H1 (cell line): Measurements from ENCODE around the gene IYD. TPM values are rescaled to one million over a fixed set of nuclear protein-coding genes. Genes with fewer than 3 reads are reported as not detected.

Source experiments
- CTCF ChIA-PET: fragments of 300-600 bp; sonication (Branson Sonifier 250); formaldehyde crosslinking; loops from one replicate; lab custom pipeline; 2021; ENCODE audit not compliant: partially characterized antibody; lab: Charles Lee
- POLR2A ChIA-PET: fragments of 300-600 bp; sonication (Branson Sonifier 250); formaldehyde crosslinking; loops from one replicate; lab custom pipeline; 2021; ENCODE audit warnings: inconsistent platforms; ENCODE audit not compliant: partially characterized antibody; lab: Charles Lee
- DNase-seq, 2 experiments: peaks; one replicate each; pipeline versions ENCODE4 v3.0.0 to v3.0.0-alpha.2; 2010 to 2022; ENCODE audit warnings: low spot score in 2 of 2, low read depth in 1 of 2, mixed read lengths in 1 of 2
- FAIRE-seq: peaks from 2 replicates; lab custom pipeline; 2011; peaks lifted over from hg19 to GRCh38; lab: Jason Lieb, UNC
- H2AFZ ChIP-seq: 2 replicates; pipeline ENCODE4 v1.8.1; 2012; ENCODE audit warnings: low read length, inconsistent platforms
- H2AK5ac ChIP-seq: 2 replicates; pipeline ENCODE4 v1.6.1; 2013; ENCODE audit warnings: low read depth, low read length
- H2BK120ac ChIP-seq: replicated peaks from 2 replicates; pipeline ENCODE3; 2013; ENCODE audit warnings: low read depth, low read length, inconsistent platforms
- H2BK12ac ChIP-seq: 2 replicates; pipeline ENCODE4 v1.6.1; 2013; ENCODE audit warnings: low read depth, low read length
- H2BK15ac ChIP-seq: 2 replicates; pipeline ENCODE4 v1.6.1; 2013; ENCODE audit warnings: low read length
- H2BK20ac ChIP-seq: 2 replicates; pipeline ENCODE4 v1.6.1; 2013; ENCODE audit warnings: low read length
- H2BK5ac ChIP-seq: 2 replicates; pipeline ENCODE4 v1.6.1; 2013; ENCODE audit warnings: low read depth, low read length
- H3K14ac ChIP-seq: 2 replicates; pipeline ENCODE4 v1.6.1; 2013; ENCODE audit warnings: inconsistent platforms; ENCODE audit not compliant: insufficient read length
- H3K18ac ChIP-seq: 2 replicates; pipeline ENCODE4 v1.6.1; 2013; ENCODE audit warnings: low read length; ENCODE audit errors: extremely low read depth
- H3K23ac ChIP-seq: 2 replicates; pipeline ENCODE4 v1.6.1; 2013; ENCODE audit warnings: inconsistent platforms; ENCODE audit not compliant: insufficient read length
- H3K23me2 ChIP-seq: 2 replicates; pipeline ENCODE4 v1.6.1; 2013; ENCODE audit warnings: low read depth, low read length
- H3K27ac ChIP-seq: 2 replicates; pipeline ENCODE4 v1.6.1; 2011; ENCODE audit warnings: low read depth, low read length, inconsistent platforms
- H3K27me3 ChIP-seq, 4 experiments: replicated peaks in 1 of 4; 1 replicate in 1 of 4; 2 replicates in 3 of 4; pipeline versions ENCODE4 v1.6.1 to v1.8.1; 2011 to 2013; ENCODE audit warnings: low read length in 3 of 4, mild to moderate bottlenecking in 3 of 4, inconsistent platforms in 2 of 4, mixed read lengths in 2 of 4, moderate library complexity in 1 of 4; ENCODE audit not compliant: control insufficient read depth in 3 of 4, insufficient read depth in 3 of 4; ENCODE audit errors: extremely low read depth in 1 of 4
- H3K36me3 ChIP-seq, 4 experiments: 2 replicates each; pipeline versions ENCODE4 v1.6.1 to v1.8.1; 2011 to 2013; ENCODE audit warnings: mild to moderate bottlenecking in 4 of 4, low read length in 3 of 4, moderate library complexity in 2 of 4, control low read depth in 1 of 4, inconsistent platforms in 1 of 4; ENCODE audit not compliant: insufficient read depth in 4 of 4, control insufficient read depth in 2 of 4
- H3K4ac ChIP-seq: replicated peaks from 2 replicates; pipeline ENCODE3; 2013; ENCODE audit warnings: low read length, low read depth, mixed read lengths, inconsistent platforms; ENCODE audit not compliant: insufficient read length
- H3K4me1 ChIP-seq, 4 experiments: replicated peaks in 1 of 4; 1 replicate in 1 of 4; 2 replicates in 3 of 4; pipeline versions ENCODE4 v1.6.1 to v1.8.1; 2011 to 2013; ENCODE audit warnings: low read length in 3 of 4, inconsistent platforms in 2 of 4, mixed read lengths in 1 of 4; ENCODE audit not compliant: insufficient read depth in 4 of 4, control insufficient read depth in 3 of 4
- H3K4me2 ChIP-seq, 2 experiments: 2 replicates each; pipeline versions ENCODE4 v1.6.1 to v1.8.1; 2011 to 2013; ENCODE audit warnings: low read depth in 2 of 2, low read length in 2 of 2, control low read depth in 1 of 2, inconsistent platforms in 1 of 2, mild to moderate bottlenecking in 1 of 2; ENCODE audit not compliant: insufficient read depth in 1 of 2
- H3K4me3 ChIP-seq, 4 experiments: fragments of 200-600, 300-600 bp in 1 of 4; sonication (generic), shearing (Covaris generic), sonication (Bioruptor Twin) in 1 of 4; 2 replicates each; pipeline versions ENCODE4 v1.5.1 to v1.8.1; 2011 to 2016; ENCODE audit warnings: low read length in 4 of 4, low read depth in 3 of 4, control low read depth in 2 of 4, inconsistent platforms in 2 of 4, mild to moderate bottlenecking in 2 of 4, mixed read lengths in 1 of 4, moderate library complexity in 1 of 4; ENCODE audit not compliant: insufficient read depth in 2 of 4; ENCODE audit errors: extremely low read depth in 1 of 4
- H3K56ac ChIP-seq: replicated peaks from 2 replicates; pipeline ENCODE3; 2013; ENCODE audit warnings: low read depth, mild to moderate bottlenecking, mixed read lengths, low read length, inconsistent platforms; ENCODE audit not compliant: insufficient read length
- H3K79me1 ChIP-seq: 2 replicates; pipeline ENCODE4 v1.6.1; 2013; ENCODE audit warnings: low read depth, low read length, control low read depth
- H3K79me2 ChIP-seq, 2 experiments: 2 replicates each; pipeline versions ENCODE4 v1.6.1 to v1.8.1; 2012 to 2013; ENCODE audit warnings: low read length in 2 of 2, mild to moderate bottlenecking in 2 of 2, inconsistent platforms in 1 of 2; ENCODE audit not compliant: insufficient read depth in 2 of 2, control insufficient read depth in 1 of 2
- H3K9ac ChIP-seq, 4 experiments: replicated peaks in 1 of 4; 1 replicate in 1 of 4; 2 replicates in 3 of 4; pipeline versions ENCODE4 v1.6.1 to v1.8.1; 2011 to 2013; ENCODE audit warnings: low read depth in 3 of 4, low read length in 3 of 4, control low read depth in 2 of 4, mild to moderate bottlenecking in 2 of 4, moderate library complexity in 2 of 4, inconsistent platforms in 1 of 4; ENCODE audit errors: extremely low read depth in 1 of 4
- H3K9me3 ChIP-seq, 2 experiments: 2 replicates each; pipeline versions ENCODE4 v1.6.1 to v1.8.1; 2012 to 2013; ENCODE audit warnings: mild to moderate bottlenecking in 2 of 2, moderate library complexity in 2 of 2, control low read depth in 1 of 2, inconsistent platforms in 1 of 2, low read depth in 1 of 2, low read length in 1 of 2, mixed read lengths in 1 of 2; ENCODE audit not compliant: insufficient read depth in 2 of 2
- H4K20me1 ChIP-seq, 2 experiments: replicated peaks in 1 of 2; 2 replicates each; pipeline versions ENCODE3 to v1.8.1; 2011 to 2013; ENCODE audit warnings: inconsistent platforms in 2 of 2, low read length in 2 of 2, mild to moderate bottlenecking in 1 of 2; ENCODE audit not compliant: insufficient read depth in 2 of 2, control insufficient read depth in 1 of 2
- H4K5ac ChIP-seq: 2 replicates; pipeline ENCODE4 v1.6.1; 2013; ENCODE audit warnings: low read length, low read depth, mixed read lengths, inconsistent platforms; ENCODE audit not compliant: insufficient read length
- H4K8ac ChIP-seq: 2 replicates; pipeline ENCODE4 v1.8.0; 2013; ENCODE audit warnings: mild to moderate bottlenecking, moderate library complexity, low read length, inconsistent platforms; ENCODE audit not compliant: insufficient read depth; ENCODE audit errors: extremely low read depth
- H4K91ac ChIP-seq: replicated peaks from 2 replicates; pipeline ENCODE3; 2013; ENCODE audit warnings: low read length, mixed read lengths, inconsistent platforms; ENCODE audit not compliant: insufficient read length
- CTCF ChIP-seq, 3 experiments: IDR thresholded peaks; 1 replicate in 2 of 3; 2 replicates in 1 of 3; pipeline versions ENCODE4 v1.5.1 to v1.6.1; 2011; ENCODE audit warnings: low read length in 3 of 3, mild to moderate bottlenecking in 3 of 3, inconsistent platforms in 2 of 3, low read depth in 1 of 3, moderate library complexity in 1 of 3; ENCODE audit not compliant: insufficient read depth in 1 of 3; ENCODE audit errors: control extremely low read depth in 1 of 3
- RAD21 ChIP-seq, 2 experiments: IDR thresholded peaks in 1 of 2; conservative IDR thresholded peaks in 1 of 2; 2 replicates each; pipeline ENCODE4 v1.6.1; 2011; ENCODE audit warnings: low read depth in 2 of 2, low read length in 2 of 2, improper control_type of control experiment in 1 of 2, inconsistent platforms in 1 of 2, mild to moderate bottlenecking in 1 of 2, moderate library complexity in 1 of 2
- SIRT6 ChIP-seq: IDR thresholded peaks from one replicate; pipeline ENCODE4 v1.7.1; 2012; ENCODE audit warnings: low read length, inconsistent platforms
- WGBS, 2 experiments: shearing (Covaris generic) in 1 of 2; methylation state at CpG; one replicate each; pipeline versions ENCODE4 v1.1.6 to v1.1.7; 2013 to 2015; ENCODE audit warnings: low lambda C conversion rate in 2 of 2, mixed read lengths in 2 of 2, inconsistent platforms in 1 of 2, low coverage in 1 of 2, missing lambda C conversion rate in 1 of 2; ENCODE audit not compliant: insufficient replicate concordance in 2 of 2, insufficient coverage in 1 of 2, insufficient read length in 1 of 2; ENCODE audit errors: extremely low coverage in 1 of 2, missing lambda C conversion rate in 1 of 2; 5-methylcytosine and 5-hydroxymethylcytosine counted together
- polyA plus RNA-seq, 7 experiments: library from polyadenylated mRNA; depleted of rRNA in 3 of 7; stranded (reverse) in 5 of 7; unstranded in 2 of 7; fragments of >200 nt in 5 of 7; fragments of 200-250 nt in 2 of 7; gene quantifications; 1 replicate in 5 of 7; 2 replicates in 1 of 7; 4 replicates in 1 of 7; pipeline versions ENCODE4 v1.2.1 to v1.2.3, GENCODE V29; 2011 to 2013; ENCODE audit warnings: missing spikeins in 2 of 7, mixed read lengths in 2 of 7
- total RNA-seq: library from RNA; stranded (reverse); fragmentation: NEBNext Ultra II Directional; extraction: Animal tissue kit (Norgen Biotek cat#: 25700); gene quantifications from 2 replicates; pipeline ENCODE4 v1.2.1, GENCODE V29; 2021

The IYD gene
- total and polyA plus RNA-seq, 2 of the 8 experiments (the other 6 are each of a cell fraction or from before 2014, with no cell fraction given) = not detected

GRCh38 chr6:150333585-150333941 is 35.2 kb upstream of the IYD start:
- Histone ChIP-seq H3K36me3 (no peaks in the 10 kb centered on the region; a peak in 1 of 8 replicates), H2BK20ac (no peak overlapping the region), H4K91ac (no peak overlapping the region), H3K9ac (no peak overlapping the region), H4K8ac (no peak overlapping the region), H3K14ac (no peak overlapping the region), H3K4me1 (no peaks in the 10 kb centered on the region), H3K9me3 (no peaks in the 10 kb centered on the region), H2BK12ac (no peak overlapping the region), H2BK120ac (no peak overlapping the region), H3K56ac (no peak overlapping the region), H2AK5ac (0 out of 2 replicates have a peak overlapping the region, but pooled peaks have one; percentile 39), H2BK15ac (no peak overlapping the region)
- ChIA-PET POLR2A (no interaction called here), CTCF (no interaction called here)
- TF ChIP-seq SIRT6 = no peak
- 0 out of 4 replicates have a peak, but pooled peaks of 1 of the 2 experiments have one; percentile 6 for TF ChIP-seq RAD21 (IDR thresholded peaks at IDR 0.05 in 1 of 2, conservative IDR thresholded peaks at IDR 0.05 in 1 of 2; ENCODE audit: low read depth in 2 of 2, low read length in 2 of 2)
- peak in 1 of 3 experiments; percentile 6; a peak in 1 of 4 replicates for TF ChIP-seq CTCF (IDR thresholded peaks at IDR 0.05; ENCODE audit: control extremely low read depth in 1 of 3, insufficient read depth in 1 of 3, low read depth in 1 of 3, low read length in 3 of 3)
- TF ChIP-seq, all 59 proteins: peak for 2
- WGBS, 2 experiments = 95% methylated on average over 2 of the region's 2 CpGs; no CpG with 5 or more reads in 1 of the 2 experiments
- Histone ChIP-seq H3K23me2 (no peaks in the 10 kb centered on the region; the same call in 1 of the 2 replicates), H3K4ac (no peak overlapping the region), H3K4me2 (no peak overlapping the region), H3K27me3 (no peaks in the 10 kb centered on the region), H2AFZ (no peak overlapping the region), H3K4me3 (no peak overlapping the region), H3K27ac (no peak overlapping the region), H3K18ac (no peak overlapping the region), H3K23ac (no peak overlapping the region), H3K79me2 (no peaks in the 10 kb centered on the region), H4K5ac (no peak overlapping the region), H4K20me1 (peaks cover 0 to 4% of the 10 kb centered on the region in 2 experiments), H2BK5ac (no peak overlapping the region), H3K79me1 (no peaks in the 10 kb centered on the region)
- no peak for DNase-seq
- FAIRE-seq = no peak
